Endodermal cell (in vitro differentiated cells): ENCODE results near the gene MAD2L2. TPM values are rescaled to one million over a fixed set of nuclear protein-coding genes. Genes with fewer than 3 reads are reported as not detected.

Experiments
- DNase-seq: peaks from one replicate; pipeline ENCODE4 v3.0.0-alpha.2; 2017
- H3K27ac ChIP-seq: 2 replicates; pipeline ENCODE4 v1.5.1; 2013; ENCODE audit warnings: mild to moderate bottlenecking, low read depth, low read length, moderate library complexity
- H3K27me3 ChIP-seq: 2 replicates; pipeline ENCODE4 v1.6.1; 2013; ENCODE audit warnings: mild to moderate bottlenecking, low read length, moderate library complexity; ENCODE audit not compliant: insufficient read depth, control insufficient read depth, poor library complexity, severe bottlenecking
- H3K36me3 ChIP-seq: 2 replicates; pipeline ENCODE4 v1.7.0; 2013; ENCODE audit warnings: mild to moderate bottlenecking, low read length, moderate library complexity; ENCODE audit not compliant: control insufficient read depth, insufficient read depth
- H3K4me1 ChIP-seq: one replicate; pipeline ENCODE4 v1.7.0; 2013; ENCODE audit warnings: low read length; ENCODE audit not compliant: control insufficient read depth, insufficient read depth
- H3K4me3 ChIP-seq: 2 replicates; pipeline ENCODE4 v1.5.1; 2013; ENCODE audit warnings: mild to moderate bottlenecking, low read length, moderate library complexity
- H3K9ac ChIP-seq: 2 replicates; pipeline ENCODE4 v1.6.1; 2013; ENCODE audit warnings: mild to moderate bottlenecking, low read length, moderate library complexity; ENCODE audit not compliant: poor library complexity, severe bottlenecking; ENCODE audit errors: extremely low read depth
- H3K9me3 ChIP-seq: 2 replicates; pipeline ENCODE4 v1.6.1; 2013; ENCODE audit warnings: mild to moderate bottlenecking, low read length, moderate library complexity; ENCODE audit not compliant: control insufficient read depth
- H3K27ac Mint-ChIP-seq: 2 replicates; pipeline ENCODE4 v1.8.0; 2020; ENCODE audit warnings: mixed read lengths
- H3K27me3 Mint-ChIP-seq: 2 replicates; pipeline ENCODE4 v1.8.0; 2021; ENCODE audit warnings: mild to moderate bottlenecking, mixed read lengths; ENCODE audit not compliant: insufficient read depth
- H3K36me3 Mint-ChIP-seq: 2 replicates; pipeline ENCODE4 v1.8.0; 2020; ENCODE audit warnings: low read depth, mixed read lengths
- H3K4me1 Mint-ChIP-seq: 2 replicates; pipeline ENCODE4 v1.8.0; 2020; ENCODE audit warnings: mixed read lengths
- H3K4me3 Mint-ChIP-seq: 2 replicates; pipeline ENCODE4 v1.8.0; 2020; ENCODE audit warnings: mild to moderate bottlenecking, moderate library complexity, mixed read lengths
- H3K9me3 Mint-ChIP-seq: 2 replicates; pipeline ENCODE4 v1.8.0; 2020; ENCODE audit warnings: mild to moderate bottlenecking, mixed read lengths
- CTCF ChIP-seq: fragments of 200-600 bp; sonication (generic); conservative IDR thresholded peaks from 2 replicates; pipeline ENCODE4 v1.5.0; 2021; ENCODE audit warnings: antibody characterized with exemption, mild to moderate bottlenecking
- WGBS, 2 experiments: methylation state at CpG; one replicate each; pipeline versions ENCODE4 v1.1.5 to v1.1.7; 2013; ENCODE audit warnings: missing lambda C conversion rate in 2 of 2, mixed read lengths in 1 of 2; ENCODE audit not compliant: insufficient coverage in 1 of 2, insufficient read length in 1 of 2; 5-methylcytosine and 5-hydroxymethylcytosine counted together
- total RNA-seq, 2 donors: library from RNA; stranded (reverse); fragmentation: NEBNext Ultra II Directional in 1 of 2; extraction: Animal tissue kit (Norgen Biotek cat#: 25700) in 1 of 2; gene quantifications; 2 replicates in 1 of 2; 3 replicates in 1 of 2; pipeline ENCODE4 v1.2.1, GENCODE V29; 2021

The MAD2L2 gene
- total RNA-seq, 2 donors from 2014 or later, result 128 to 132 TPM

GRCh38 chr1:11712285-11712684, 31.3 kb upstream of the MAD2L2 start:
- TF ChIP-seq CTCF, result no peak
- Mint-ChIP-seq H3K4me1 (peaks cover 9% of the 10 kb centered on the region), H3K36me3 (no peaks in the 10 kb centered on the region), H3K27ac (no peak overlapping the region), H3K9me3 (no peaks in the 10 kb centered on the region), H3K27me3 (no peaks in the 10 kb centered on the region), H3K4me3 (no peak overlapping the region)
- H3K4me3 ChIP-seq, result no peak overlapping the region
- no peak overlapping the region for H3K9ac ChIP-seq
- no peaks in the 10 kb centered on the region for H3K9me3 ChIP-seq
- DNase-seq, result no peak
- H3K27me3 ChIP-seq, result no peaks in the 10 kb centered on the region
- H3K27ac ChIP-seq, result no peak overlapping the region
- peaks cover 5% of the 10 kb centered on the region for H3K4me1 ChIP-seq
- no peaks in the 10 kb centered on the region for H3K36me3 ChIP-seq
- 94 to 100% methylated on average over 2 to 8 of the region's 8 CpGs for WGBS, 2 experiments

- 96% methylated on average over 2 to 5 of the region's 5 CpGs for WGBS, 2 experiments
- peaks cover 11% of the 10 kb centered on the region for H3K4me1 Mint-ChIP-seq
- H3K36me3 Mint-ChIP-seq, result no peaks in the 10 kb centered on the region
- no peak for DNase-seq
- H3K4me3 ChIP-seq, result no peak overlapping the region
- H3K9me3 ChIP-seq, result no peaks in the 10 kb centered on the region
- no peaks in the 10 kb centered on the region for H3K27me3 Mint-ChIP-seq
- no peak overlapping the region for H3K27ac Mint-ChIP-seq
- H3K27ac ChIP-seq, result no peak overlapping the region
- peaks cover 5% of the 10 kb centered on the region for H3K4me1 ChIP-seq
- no peak overlapping the region for H3K4me3 Mint-ChIP-seq
- no peak overlapping the region for H3K9ac ChIP-seq
- H3K36me3 ChIP-seq, result no peaks in the 10 kb centered on the region
- no peaks in the 10 kb centered on the region for H3K9me3 Mint-ChIP-seq
- no peaks in the 10 kb centered on the region for H3K27me3 ChIP-seq
- TF ChIP-seq CTCF, result no peak
Measured at GRCh38 chr1:11711490-11711889, 30.5 kb upstream of the MAD2L2 start.

- Mint-ChIP-seq H3K9me3 (no peaks in the 10 kb centered on the region), H3K27ac (no peak overlapping the region), H3K27me3 (no peaks in the 10 kb centered on the region), H3K36me3 (no peaks in the 10 kb centered on the region), H3K4me1 (peaks cover 29% of the 10 kb centered on the region), H3K4me3 (no peak overlapping the region)
- Histone ChIP-seq H3K4me3 (no peak overlapping the region), H3K4me1 (peaks cover 8% of the 10 kb centered on the region), H3K27ac (no peak overlapping the region), H3K9me3 (no peaks in the 10 kb centered on the region), H3K27me3 (no peaks in the 10 kb centered on the region), H3K9ac (no peak overlapping the region), H3K36me3 (no peaks in the 10 kb centered on the region)
- 90 to 95% methylated on average over 8 to 11 of the region's 11 CpGs for WGBS, 2 experiments
- no peak for TF ChIP-seq CTCF
- no peak for DNase-seq
Measured at GRCh38 chr1:11708554-11709350, 27.8 kb upstream of the MAD2L2 start.
